ENCODE data around the gene CCDC185.

The CCDC185 gene

GRCh38 chr1:223422911-223423310 is 29.7 kb downstream of the CCDC185 start:
- no peak for TF ChIP-seq CTCF (IDR thresholded peaks at IDR 0.05)

GRCh38 chr1:223423641-223424233 is 30.5 kb downstream of the CCDC185 start:
- TF ChIP-seq CTCF (IDR thresholded peaks at IDR 0.05), result no peak

- no peak for TF ChIP-seq CTCF (IDR thresholded peaks at IDR 0.05)
These were observed 32.3 kb downstream of the CCDC185 start for GRCh38 chr1:223425550-223425949.

GRCh38 chr1:223426936-223427335 is 33.7 kb downstream of the CCDC185 start:
- TF ChIP-seq CTCF (IDR thresholded peaks at IDR 0.05), result no peak

GRCh38 chr1:223429313-223429731 is 36.1 kb downstream of the CCDC185 start:
- TF ChIP-seq CTCF (IDR thresholded peaks at IDR 0.05), result no peak

GRCh38 chr1:223429821-223430220 is 36.6 kb downstream of the CCDC185 start:
- TF ChIP-seq CTCF (IDR thresholded peaks at IDR 0.05), result no peak

GRCh38 chr1:223430236-223430635 is 37.0 kb downstream of the CCDC185 start:
- no peak for TF ChIP-seq CTCF (IDR thresholded peaks at IDR 0.05)

- TF ChIP-seq CTCF (IDR thresholded peaks at IDR 0.05), result no peak
These were observed 43.9 kb downstream of the CCDC185 start for GRCh38 chr1:223437151-223437550.
